Mesendoderm (in vitro differentiated cells): ENCODE results near the gene CBX2.
A peak's percentile ranks its signal among the peaks of the same experiment; 100 is the strongest.

Source experiments
- DNase-seq: peaks from one replicate; pipeline ENCODE4 v3.0.0; 2013
- H2AK5ac ChIP-seq: 2 replicates; pipeline ENCODE4 v1.6.1; 2013; ENCODE audit warnings: low read length, inconsistent platforms
- H2BK120ac ChIP-seq: 2 replicates; pipeline ENCODE4 v1.6.1; 2013; ENCODE audit warnings: low read depth, mild to moderate bottlenecking, low read length, moderate library complexity, mixed read lengths
- H2BK15ac ChIP-seq: replicated peaks from 2 replicates; pipeline ENCODE4 v1.6.1; 2013; ENCODE audit warnings: low read depth, mild to moderate bottlenecking, moderate library complexity
- H2BK5ac ChIP-seq: 2 replicates; pipeline ENCODE4 v1.6.1; 2013; ENCODE audit warnings: low read length, inconsistent platforms
- H3K18ac ChIP-seq: 2 replicates; pipeline ENCODE4 v1.6.1; 2013; ENCODE audit warnings: mild to moderate bottlenecking, low read length, mixed read lengths
- H3K23ac ChIP-seq: one replicate; pipeline ENCODE4 v1.6.1; 2013; ENCODE audit warnings: low read length
- H3K27ac ChIP-seq: 2 replicates; pipeline ENCODE4 v1.5.1; 2013; ENCODE audit warnings: low read depth, mild to moderate bottlenecking, inconsistent platforms, low read length, moderate library complexity
- H3K27me3 ChIP-seq: 2 replicates; pipeline ENCODE4 v1.6.1; 2013; ENCODE audit warnings: low read length, control low read depth, mild to moderate bottlenecking, inconsistent platforms; ENCODE audit not compliant: insufficient read depth, poor library complexity
- H3K36me3 ChIP-seq: 2 replicates; pipeline ENCODE4 v1.6.1; 2013; ENCODE audit warnings: low read length, inconsistent platforms; ENCODE audit not compliant: control insufficient read depth, insufficient read depth
- H3K4ac ChIP-seq: one replicate; pipeline ENCODE4 v1.6.1; 2013; ENCODE audit warnings: low read depth, mild to moderate bottlenecking, low read length, moderate library complexity
- H3K4me1 ChIP-seq: 2 replicates; pipeline ENCODE4 v1.6.1; 2013; ENCODE audit warnings: low read depth, low read length, inconsistent platforms; ENCODE audit not compliant: control insufficient read depth
- H3K4me2 ChIP-seq: 2 replicates; pipeline ENCODE4 v1.6.1; 2013; ENCODE audit warnings: low read length
- H3K4me3 ChIP-seq: 2 replicates; pipeline ENCODE4 v1.5.1; 2013; ENCODE audit warnings: mild to moderate bottlenecking, low read length
- H3K56ac ChIP-seq: one replicate; pipeline ENCODE4 v1.6.1; 2013; ENCODE audit warnings: low read length
- H3K79me1 ChIP-seq: 2 replicates; pipeline ENCODE4 v1.6.1; 2013; ENCODE audit warnings: low read length, inconsistent platforms
- H3K79me2 ChIP-seq: 2 replicates; pipeline ENCODE4 v1.6.1; 2013; ENCODE audit warnings: mild to moderate bottlenecking, low read length; ENCODE audit not compliant: control insufficient read depth, insufficient read depth
- H3K9ac ChIP-seq: 2 replicates; pipeline ENCODE4 v1.6.1; 2013; ENCODE audit warnings: low read length, inconsistent platforms
- H4K5ac ChIP-seq: one replicate; pipeline ENCODE4 v1.6.1; 2013; ENCODE audit warnings: low read length
- H4K8ac ChIP-seq: one replicate; pipeline ENCODE4 v1.6.1; 2013; ENCODE audit warnings: low read depth, mild to moderate bottlenecking, control low read depth, low read length, moderate library complexity
- WGBS: extraction: QIAGEN DNeasy Blood & Tissue Kit; methylation state at CpG from one replicate; pipeline ENCODE4 v1.1.7; 2013; ENCODE audit warnings: low lambda C conversion rate, missing lambda C conversion rate; ENCODE audit not compliant: insufficient coverage; ENCODE audit errors: extremely low coverage; 5-methylcytosine and 5-hydroxymethylcytosine counted together

The CBX2 gene

GRCh38 chr17:79811011-79811867, 33.3 kb downstream of the CBX2 start:
- H2AK5ac ChIP-seq, result no peak overlapping the region
- no peak overlapping the region for H3K18ac ChIP-seq
- no peak overlapping the region for H3K4me2 ChIP-seq
- H3K79me1 ChIP-seq, result no peaks in the 10 kb centered on the region
- no peak overlapping the region for H4K8ac ChIP-seq
- no peak overlapping the region for H2BK15ac ChIP-seq
- no peak overlapping the region for H2BK120ac ChIP-seq
- H3K56ac ChIP-seq, result peak overlapping the region; percentile 34
- H3K9ac ChIP-seq, result no peak overlapping the region
- no peaks in the 10 kb centered on the region for H3K36me3 ChIP-seq
- no CpG with 5 or more reads among the region's 66 CpGs for WGBS
- no peak overlapping the region for H3K23ac ChIP-seq
- no peak overlapping the region for H3K27ac ChIP-seq
- no peak overlapping the region for H2BK5ac ChIP-seq
- H3K79me2 ChIP-seq, result no peaks in the 10 kb centered on the region
- no peak overlapping the region for H4K5ac ChIP-seq
- H3K4ac ChIP-seq, result no peak overlapping the region
- H3K27me3 ChIP-seq, result peaks cover 80% of the 10 kb centered on the region
- no peak for DNase-seq
- H3K4me3 ChIP-seq, result no peak overlapping the region
- peaks cover 3% of the 10 kb centered on the region for H3K4me1 ChIP-seq

GRCh38 chr17:79811868-79812352, 34.0 kb downstream of the CBX2 start:
- H3K4me2 ChIP-seq, result no peak overlapping the region
- H2AK5ac ChIP-seq, result no peak overlapping the region
- H2BK5ac ChIP-seq, result no peak overlapping the region
- no peaks in the 10 kb centered on the region for H3K79me2 ChIP-seq
- no CpG with 5 or more reads among the region's 20 CpGs for WGBS
- peaks cover 80% of the 10 kb centered on the region for H3K27me3 ChIP-seq
- H4K8ac ChIP-seq, result no peak overlapping the region
- H3K9ac ChIP-seq, result no peak overlapping the region
- no peaks in the 10 kb centered on the region for H3K36me3 ChIP-seq
- H3K27ac ChIP-seq, result no peak overlapping the region
- no peak overlapping the region for H2BK15ac ChIP-seq
- no peak overlapping the region for H3K23ac ChIP-seq
- no peak overlapping the region for H4K5ac ChIP-seq
- H3K18ac ChIP-seq, result no peak overlapping the region
- no peaks in the 10 kb centered on the region for H3K79me1 ChIP-seq
- no peak overlapping the region for H3K4me3 ChIP-seq
- DNase-seq, result no peak
- no peak overlapping the region for H3K4ac ChIP-seq
- H3K56ac ChIP-seq, result no peak overlapping the region
- H2BK120ac ChIP-seq, result no peak overlapping the region
- peaks cover 3% of the 10 kb centered on the region for H3K4me1 ChIP-seq

GRCh38 chr17:79812353-79813258, 34.7 kb downstream of the CBX2 start:
- no peak for DNase-seq
- Histone ChIP-seq H3K36me3 (no peaks in the 10 kb centered on the region), H2BK15ac (peak overlapping the region; percentile 8), H3K79me1 (no peaks in the 10 kb centered on the region), H3K79me2 (no peaks in the 10 kb centered on the region), H2BK120ac (peak overlapping the region; percentile 78), H3K18ac (peak overlapping the region; percentile 98), H4K5ac (no peak overlapping the region), H3K4me3 (no peak overlapping the region), H3K4me2 (no peak overlapping the region), H3K9ac (no peak overlapping the region), H3K27ac (no peak overlapping the region), H3K23ac (no peak overlapping the region), H3K4ac (no peak overlapping the region), H4K8ac (no peak overlapping the region), H3K4me1 (peaks cover 3% of the 10 kb centered on the region), H3K56ac (peak overlapping the region; percentile 64), H2BK5ac (no peak overlapping the region), H2AK5ac (no peak overlapping the region), H3K27me3 (peaks cover 80% of the 10 kb centered on the region)
- WGBS, result no CpG with 5 or more reads among the region's 72 CpGs

DNA sequence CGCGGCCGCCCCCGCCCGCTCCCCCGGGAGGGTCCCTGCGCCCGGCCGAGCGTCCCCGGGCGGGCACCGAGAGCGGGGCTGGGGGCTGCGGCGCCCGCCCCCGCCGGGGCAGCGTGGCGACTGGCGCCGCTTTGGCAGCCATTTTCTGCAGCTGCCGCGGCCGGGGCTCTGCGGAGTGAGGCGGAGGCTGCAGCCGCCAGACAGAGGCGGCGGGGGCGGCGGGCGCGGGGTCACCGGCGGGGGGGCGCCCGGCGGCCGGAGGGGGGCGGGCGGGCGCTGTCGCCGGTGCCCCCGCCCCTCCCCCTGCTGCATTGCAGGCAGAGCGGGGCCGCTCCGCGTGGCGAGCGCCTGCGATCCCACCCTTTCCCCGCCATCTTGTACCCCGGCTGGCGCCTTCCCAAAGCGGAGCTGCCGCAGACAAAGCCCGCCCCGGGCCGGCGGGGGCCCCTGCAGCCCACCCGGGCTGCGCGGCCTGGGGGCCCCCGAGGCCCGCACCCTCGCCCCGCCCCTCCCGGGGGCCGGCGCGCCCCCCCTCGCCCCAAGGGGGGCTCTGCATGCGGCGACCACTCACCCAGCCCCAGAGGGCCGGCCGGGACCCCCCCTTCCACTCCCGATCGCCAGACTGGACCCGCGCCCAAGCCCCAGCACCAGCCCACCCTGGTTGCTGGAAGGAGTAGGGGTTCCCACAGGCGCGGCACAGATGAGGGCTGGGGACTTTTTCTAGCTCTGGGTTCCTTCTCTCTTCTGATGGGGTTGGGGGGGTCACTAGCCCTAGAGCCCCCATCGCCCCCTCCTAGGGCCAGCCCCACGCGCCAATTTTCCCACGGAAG, 35.6 kb downstream of the CBX2 start:
- DNase-seq, result no peak
- peak overlapping the region; percentile 86 for H2BK15ac ChIP-seq
- H4K8ac ChIP-seq, result peak overlapping the region; percentile 94
- peaks cover 3% of the 10 kb centered on the region for H3K4me1 ChIP-seq
- peak overlapping the region; percentile 93 for H3K4ac ChIP-seq
- H3K56ac ChIP-seq, result peak overlapping the region; percentile 56
- H2BK120ac ChIP-seq, result peak overlapping the region; percentile 78
- H3K27me3 ChIP-seq, result peaks cover 76% of the 10 kb centered on the region
- H4K5ac ChIP-seq, result no peak overlapping the region
- H3K18ac ChIP-seq, result peak overlapping the region; percentile 98
- no peaks in the 10 kb centered on the region for H3K36me3 ChIP-seq
- H3K4me3 ChIP-seq, result no peak overlapping the region
- no peak overlapping the region for H2AK5ac ChIP-seq
- H3K79me2 ChIP-seq, result no peaks in the 10 kb centered on the region
- H3K27ac ChIP-seq, result no peak overlapping the region
- no peak overlapping the region for H2BK5ac ChIP-seq
- H3K4me2 ChIP-seq, result no peak overlapping the region
- no CpG with 5 or more reads among the region's 89 CpGs for WGBS
- H3K79me1 ChIP-seq, result no peaks in the 10 kb centered on the region
- no peak overlapping the region for H3K9ac ChIP-seq
- no peak overlapping the region for H3K23ac ChIP-seq

DNA sequence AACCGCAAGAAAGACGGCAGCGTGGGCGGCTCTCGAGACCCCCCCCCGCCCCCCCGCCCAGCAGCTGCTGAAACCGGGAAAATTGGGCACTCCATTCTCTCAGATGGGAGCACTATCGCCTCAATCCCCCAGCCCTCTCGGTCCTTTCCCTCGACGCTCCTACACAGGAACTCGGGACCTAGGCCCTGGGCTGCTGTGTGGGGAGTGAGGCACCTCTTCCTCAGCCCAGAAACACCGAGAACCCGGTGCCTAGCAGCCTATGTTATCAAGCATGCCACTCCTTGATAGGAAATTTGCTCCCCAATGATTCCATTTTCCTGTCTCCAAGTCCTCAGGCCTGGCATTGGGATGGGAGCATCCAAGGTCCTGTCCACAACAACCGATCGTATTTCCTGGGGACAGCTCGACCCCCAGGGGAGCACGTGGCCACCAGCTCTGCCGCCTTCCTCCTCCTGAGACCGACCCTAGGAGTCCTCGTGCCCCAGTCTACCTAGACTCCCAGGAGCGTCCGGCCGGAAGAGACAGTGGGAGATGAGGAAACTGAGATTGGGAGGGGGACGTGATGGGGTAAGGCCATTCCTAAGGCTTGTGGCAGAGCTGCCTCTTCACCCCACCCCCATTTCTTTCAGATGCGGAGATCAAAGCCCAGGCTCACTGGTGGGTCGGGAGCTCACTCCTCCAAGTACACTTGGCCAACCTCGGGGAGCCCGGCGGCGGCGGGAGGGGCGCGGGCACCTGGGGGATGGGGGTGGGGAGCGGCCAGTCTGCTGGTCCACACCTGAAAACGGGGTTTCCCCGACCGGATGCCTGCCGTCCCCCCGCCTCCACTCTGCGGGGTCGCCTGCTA, 36.4 kb downstream of the CBX2 start:
- no peaks in the 10 kb centered on the region for H3K79me2 ChIP-seq
- no peak overlapping the region for H2BK5ac ChIP-seq
- no peak overlapping the region for H4K8ac ChIP-seq
- H2BK15ac ChIP-seq, result peak overlapping the region; percentile 86
- no peak overlapping the region for H2BK120ac ChIP-seq
- H2AK5ac ChIP-seq, result no peak overlapping the region
- H3K4me1 ChIP-seq, result peaks cover 3% of the 10 kb centered on the region
- peak overlapping the region; percentile 93 for H3K4ac ChIP-seq
- H3K56ac ChIP-seq, result peak overlapping the region; percentile 60
- H3K4me2 ChIP-seq, result no peak overlapping the region
- peak overlapping the region; percentile 98 for H3K18ac ChIP-seq
- no CpG with 5 or more reads among the region's 43 CpGs for WGBS
- no peak overlapping the region for H3K4me3 ChIP-seq
- no peak for DNase-seq
- H3K36me3 ChIP-seq, result no peaks in the 10 kb centered on the region
- H3K23ac ChIP-seq, result no peak overlapping the region
- no peak overlapping the region for H3K9ac ChIP-seq
- H3K27ac ChIP-seq, result no peak overlapping the region
- peaks cover 74% of the 10 kb centered on the region for H3K27me3 ChIP-seq
- no peaks in the 10 kb centered on the region for H3K79me1 ChIP-seq
- no peak overlapping the region for H4K5ac ChIP-seq
